Right renal pelvis (tissue), 4 donors: ENCODE data around the gene LOC101059915.
"Not testable (repeated sequence)": the region's sequence is repeated elsewhere in the genome, so short reads cannot be mapped to it uniquely, and the experiment has no call there.

Source experiments
- DNase-seq, 4 donors: peaks; one replicate each; pipeline ENCODE4 v3.0.0-alpha.2; 2013; ENCODE audit warnings: low read depth in 4 of 4, low spot score in 3 of 4, missing footprints in 1 of 4

The LOC101059915 gene

DNA sequence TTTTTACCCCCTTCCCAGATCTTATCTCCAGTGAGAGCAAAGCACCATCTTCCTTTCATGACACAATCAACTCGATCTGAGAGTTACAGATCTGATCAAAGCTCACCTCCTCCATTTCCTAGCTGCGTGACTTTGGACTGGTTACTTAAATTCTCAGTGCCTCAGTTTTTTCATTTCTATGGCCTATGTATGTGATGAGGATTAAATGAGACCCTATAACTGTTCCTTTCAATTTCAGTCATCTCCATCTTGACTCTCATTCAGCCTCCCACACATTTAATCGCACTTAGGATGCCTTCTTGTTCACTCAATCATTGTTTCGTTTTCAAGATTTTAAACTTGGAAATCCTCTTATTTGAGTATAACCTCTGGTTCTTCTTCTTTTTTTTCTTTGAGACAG, 28.9 kb upstream of the LOC101059915 start:
- DNase-seq, result no peak

DNA sequence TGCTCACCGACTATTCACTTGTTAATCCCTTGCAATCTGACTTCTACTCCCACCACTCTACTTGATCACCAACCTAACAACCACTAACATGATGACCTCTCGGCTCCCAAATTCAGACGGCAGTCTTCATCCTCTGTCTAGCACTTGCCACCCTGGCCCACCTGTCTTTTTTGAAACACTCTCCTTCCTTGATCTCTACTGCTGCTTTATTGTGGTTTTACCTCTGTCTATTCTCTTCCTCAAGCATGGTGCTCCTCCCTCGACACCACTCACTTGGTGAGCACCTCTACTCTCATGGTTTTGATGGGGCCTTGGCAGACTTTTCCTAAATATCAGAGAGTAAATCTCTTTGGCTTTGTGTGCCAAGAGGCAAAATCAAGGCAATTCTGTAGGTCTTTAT, 27.3 kb upstream of the LOC101059915 start:
- no peak for DNase-seq

DNA sequence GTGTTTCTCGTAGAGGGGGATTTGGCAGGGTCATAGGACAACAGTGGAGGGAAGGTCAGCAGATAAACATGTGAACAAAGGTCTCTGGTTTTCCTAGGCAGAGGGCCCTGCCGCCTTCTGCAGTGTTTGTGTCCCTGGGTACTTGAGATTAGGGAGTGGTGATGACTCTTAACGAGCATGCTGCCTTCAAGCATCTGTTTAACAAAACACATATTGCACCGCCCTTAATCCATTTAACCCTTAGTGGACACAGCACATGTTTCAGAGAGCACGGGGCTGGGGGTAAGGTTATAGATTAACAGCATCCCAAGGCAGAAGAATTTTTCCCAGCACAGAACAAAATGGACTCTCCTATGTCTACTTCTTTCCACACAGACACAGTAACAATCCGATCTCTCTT, 22.9 kb upstream of the LOC101059915 start:
- DNase-seq, result not testable (repeated sequence)

DNA sequence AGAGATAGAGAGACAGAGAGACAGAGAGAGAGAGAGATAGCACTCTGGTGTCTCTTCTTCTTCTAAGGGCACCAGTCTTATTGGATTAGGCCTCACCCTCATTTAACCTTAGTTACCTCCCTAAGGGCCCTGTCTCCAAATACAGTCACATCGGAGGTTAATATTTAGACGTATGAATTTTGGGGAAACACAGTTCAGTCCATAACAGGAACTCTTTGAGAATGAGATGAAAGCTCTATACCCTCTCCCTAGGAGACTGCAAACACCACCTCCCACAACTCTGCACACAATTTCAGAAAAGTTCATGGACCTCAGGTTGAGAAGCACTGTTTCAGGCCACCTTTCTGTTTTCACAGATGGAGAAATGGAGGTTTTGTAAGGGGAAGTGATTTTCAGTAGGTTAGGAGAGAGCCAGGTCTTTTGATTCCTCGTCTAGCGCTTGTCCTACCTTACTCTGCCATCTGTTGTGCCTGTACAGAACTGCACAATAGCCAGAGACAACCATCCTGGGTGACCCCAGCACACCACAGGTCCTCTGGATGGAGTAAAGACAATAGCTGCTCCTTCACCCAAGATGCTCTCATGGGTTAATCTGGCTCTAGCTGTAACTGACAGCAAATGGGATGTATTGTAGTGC, 16.9 kb upstream of the LOC101059915 start:
- no peak for DNase-seq

DNA sequence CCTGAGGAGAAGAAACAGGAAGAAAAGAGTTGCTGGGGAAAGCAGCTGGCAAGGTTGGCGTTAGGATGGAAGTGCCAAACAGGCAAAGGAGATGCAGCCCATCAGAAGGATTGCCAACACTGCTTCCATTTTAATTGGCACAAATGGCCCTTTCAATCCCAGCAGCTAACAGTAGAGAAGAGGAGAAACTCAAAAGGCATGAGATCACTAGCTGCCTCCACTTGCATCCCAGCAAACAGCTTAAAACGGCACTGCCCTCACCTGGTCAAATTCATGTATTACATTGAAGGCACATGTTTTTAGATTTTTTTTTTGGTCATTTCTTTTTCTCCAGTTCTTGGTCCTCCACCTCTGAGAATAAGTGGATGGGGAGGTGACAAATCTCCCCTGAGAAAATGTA, 14.9 kb upstream of the LOC101059915 start:
- DNase-seq, result peak in 1 of 4 donors; percentile 18

DNA sequence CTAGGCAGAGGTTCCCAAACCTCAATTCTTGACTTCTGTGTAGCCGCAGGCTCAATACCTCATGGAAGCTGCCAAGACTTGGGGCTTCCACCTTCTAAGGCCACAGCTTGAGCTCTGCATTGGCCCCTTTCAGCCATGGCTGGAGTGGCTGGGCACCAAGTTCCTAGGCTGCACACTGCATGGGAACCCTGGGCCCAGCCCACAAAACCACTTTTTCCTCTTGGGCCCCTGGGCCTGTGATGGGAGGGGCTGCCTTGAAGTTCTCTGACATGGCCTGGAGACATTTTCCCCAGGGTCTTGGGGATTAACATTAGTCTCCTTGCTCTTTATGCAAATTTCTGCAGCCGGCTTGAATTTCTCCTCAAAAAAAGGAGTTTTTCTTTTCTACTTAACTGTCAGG, 14.0 kb upstream of the LOC101059915 start:
- DNase-seq, result no peak

DNA sequence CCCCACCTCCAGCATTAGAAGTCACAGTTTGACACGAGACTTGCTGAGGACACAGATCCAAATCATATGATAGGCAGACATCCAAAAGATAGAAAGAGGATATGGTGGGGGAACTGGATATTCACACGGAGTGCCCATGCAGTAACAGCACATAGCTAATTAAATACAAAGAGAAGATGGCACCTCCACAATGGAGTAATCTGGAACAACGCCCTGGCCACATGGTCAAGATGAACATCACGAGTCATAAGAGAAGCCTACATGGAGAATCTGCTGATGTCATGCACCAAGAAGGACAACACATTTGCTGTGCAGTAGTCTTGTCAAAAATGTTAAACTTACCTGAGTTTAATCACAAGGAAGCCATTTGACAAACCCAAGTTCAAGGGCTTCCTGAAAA, 10.1 kb upstream of the LOC101059915 start:
- no peak for DNase-seq

DNA sequence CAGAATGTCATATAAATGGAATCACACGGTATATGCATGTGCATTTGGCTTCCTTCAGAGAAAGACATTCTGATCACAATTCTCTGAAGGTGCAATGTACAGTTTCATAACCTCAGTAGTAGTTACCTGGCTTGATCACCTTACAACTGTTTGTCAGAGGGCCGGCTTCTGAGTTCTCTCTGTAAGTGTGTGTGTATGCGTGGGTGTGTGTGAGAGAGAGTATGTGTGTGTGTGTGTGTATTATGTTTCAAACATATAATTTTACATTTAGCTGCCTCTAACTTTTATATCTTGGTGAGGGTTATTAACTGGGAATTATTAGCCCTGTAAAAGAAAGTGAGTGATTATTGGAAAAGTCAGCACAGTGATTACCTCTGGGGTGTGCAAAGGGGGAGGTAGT, 8.0 kb upstream of the LOC101059915 start:
- no peak for DNase-seq

DNA sequence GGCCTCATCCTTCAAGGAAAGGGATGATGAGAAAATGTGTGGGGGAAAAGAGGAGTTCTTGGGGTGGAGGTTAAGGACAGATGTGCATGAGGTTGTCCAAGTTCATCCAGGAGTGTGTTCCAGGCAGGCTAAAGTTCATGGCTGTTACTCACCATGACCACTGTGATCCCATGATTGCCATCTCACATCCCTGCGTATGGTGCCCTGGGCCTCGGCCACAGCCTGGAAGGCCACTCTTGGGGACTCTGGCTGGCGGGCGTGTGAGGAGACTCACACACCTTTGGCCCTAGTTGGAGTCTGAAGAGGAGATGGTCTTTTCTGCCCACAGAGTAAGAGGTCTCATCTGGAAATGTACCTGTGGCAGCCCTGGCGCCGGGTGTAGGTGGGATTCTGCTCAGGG, 7.4 kb upstream of the LOC101059915 start:
- no peak for DNase-seq

DNA sequence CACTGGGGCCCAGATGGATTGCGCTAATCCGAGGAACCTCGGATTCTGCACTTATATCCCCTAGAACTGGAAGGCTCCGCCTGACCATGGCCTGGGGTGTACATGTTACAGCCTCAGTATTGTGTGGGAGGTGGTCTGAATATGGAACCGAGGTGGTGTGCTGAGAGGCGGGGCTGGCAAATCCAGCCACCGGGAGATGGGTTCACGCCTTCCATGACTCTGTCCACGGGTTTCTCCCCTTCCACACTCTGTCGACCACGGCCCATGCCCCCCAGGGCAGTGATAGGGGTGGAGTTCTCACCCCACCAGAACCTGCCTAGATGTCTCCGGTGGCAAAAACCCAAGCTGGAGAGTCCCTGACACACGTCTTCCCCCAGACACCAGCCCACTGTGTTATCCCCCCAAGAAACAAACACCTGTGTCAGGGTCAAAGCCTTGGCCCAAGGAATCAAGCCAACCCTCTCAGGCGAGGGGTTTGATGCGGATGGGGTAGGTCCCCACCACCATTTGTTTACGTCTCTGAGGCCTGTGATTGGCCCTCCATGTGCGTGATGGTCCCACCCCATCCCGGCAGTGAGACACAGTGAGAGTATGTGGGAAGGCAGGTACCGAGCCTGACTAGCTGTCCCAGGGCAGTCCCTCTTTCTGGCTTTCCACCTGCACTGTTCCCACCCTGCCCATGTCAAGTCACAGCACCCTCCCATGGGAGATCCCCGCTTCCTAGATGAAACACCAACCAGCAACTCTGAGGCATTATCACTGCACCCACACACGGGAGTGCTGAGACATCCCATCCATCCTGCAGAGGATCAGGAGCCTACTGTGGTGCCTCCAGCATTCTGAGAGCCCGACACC, 6.6 kb upstream of the LOC101059915 start:
- DNase-seq, result no peak

DNA sequence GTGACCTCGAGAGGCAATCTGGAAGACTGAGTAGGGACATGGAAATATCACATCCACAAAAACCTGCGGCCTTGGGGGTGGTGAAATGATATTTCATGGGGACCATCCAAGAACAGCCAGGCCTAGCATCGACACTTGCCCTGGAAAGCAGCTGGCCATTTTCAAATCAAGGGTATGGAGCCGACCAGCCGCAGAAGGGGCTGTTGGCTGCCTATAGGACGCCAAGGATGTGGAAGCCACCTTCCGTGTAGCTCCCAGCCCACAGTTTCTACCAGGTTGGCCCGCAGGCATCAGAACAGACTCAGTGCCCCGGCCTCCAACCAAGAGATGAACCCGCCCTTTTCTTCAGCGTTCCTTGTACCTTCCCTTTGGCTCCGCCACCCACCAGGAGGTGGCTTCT, 5.4 kb upstream of the LOC101059915 start:
- no peak for DNase-seq

DNA sequence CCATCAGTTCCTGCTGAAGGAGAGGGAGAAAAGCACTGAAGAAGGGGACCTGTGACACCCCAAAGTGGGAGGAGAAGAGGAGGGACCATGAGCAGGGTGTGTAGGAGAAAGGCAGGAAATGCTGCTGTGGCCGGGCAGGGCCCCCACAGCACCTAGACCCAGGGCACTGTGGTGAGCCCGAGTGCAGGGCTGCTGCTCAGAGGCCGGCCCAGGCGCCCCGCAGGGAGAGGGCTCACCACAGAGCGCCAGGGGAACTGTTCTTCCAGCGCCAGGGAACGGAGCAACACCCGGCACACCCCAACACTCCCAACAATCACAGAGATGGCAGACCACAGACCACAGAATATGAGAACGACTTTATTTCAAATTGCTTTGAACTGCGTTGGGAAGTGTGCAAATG, 4.7 kb upstream of the LOC101059915 start:
- DNase-seq, result not testable (repeated sequence)

DNA sequence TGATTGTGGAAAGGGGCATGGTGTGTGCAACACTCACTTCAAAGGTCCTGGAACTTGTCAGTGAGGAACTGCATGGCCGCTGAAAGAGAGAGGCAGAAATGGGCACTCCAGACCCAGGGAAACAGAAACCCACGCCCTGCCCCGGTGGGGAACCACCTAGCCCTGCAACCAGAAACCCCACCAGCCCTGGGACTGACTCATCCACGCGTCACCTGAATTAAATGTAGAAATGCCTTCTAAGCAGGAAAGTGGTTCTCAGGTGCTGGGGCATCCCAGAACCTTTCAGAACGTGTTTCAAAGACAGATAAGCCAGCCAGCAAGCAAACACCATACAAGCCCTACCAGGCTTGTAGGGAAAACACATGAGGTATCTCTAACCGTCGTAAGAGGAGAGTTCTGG, 4.1 kb upstream of the LOC101059915 start:
- not testable (repeated sequence) for DNase-seq

DNA sequence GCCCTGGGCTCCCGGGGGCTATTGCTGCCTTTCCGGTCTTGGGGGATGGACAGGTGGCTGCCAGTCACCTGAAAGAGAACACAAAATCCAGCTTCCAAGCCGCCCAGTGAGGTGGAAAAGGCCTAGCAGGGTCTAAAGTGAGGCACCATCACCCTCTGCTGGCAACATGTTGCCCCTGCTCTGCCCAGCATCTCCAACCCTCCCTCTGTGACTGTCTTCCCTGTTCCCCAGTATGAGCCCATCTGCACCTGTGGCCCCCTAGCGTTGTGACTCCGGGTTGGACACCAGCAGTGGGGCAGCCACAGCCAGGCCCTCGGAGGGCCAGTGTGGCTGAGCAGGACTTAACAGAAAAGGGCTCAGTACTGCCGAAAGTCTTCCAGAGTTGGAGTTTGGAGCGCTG, 3.1 kb upstream of the LOC101059915 start:
- DNase-seq, result not testable (repeated sequence)

DNA sequence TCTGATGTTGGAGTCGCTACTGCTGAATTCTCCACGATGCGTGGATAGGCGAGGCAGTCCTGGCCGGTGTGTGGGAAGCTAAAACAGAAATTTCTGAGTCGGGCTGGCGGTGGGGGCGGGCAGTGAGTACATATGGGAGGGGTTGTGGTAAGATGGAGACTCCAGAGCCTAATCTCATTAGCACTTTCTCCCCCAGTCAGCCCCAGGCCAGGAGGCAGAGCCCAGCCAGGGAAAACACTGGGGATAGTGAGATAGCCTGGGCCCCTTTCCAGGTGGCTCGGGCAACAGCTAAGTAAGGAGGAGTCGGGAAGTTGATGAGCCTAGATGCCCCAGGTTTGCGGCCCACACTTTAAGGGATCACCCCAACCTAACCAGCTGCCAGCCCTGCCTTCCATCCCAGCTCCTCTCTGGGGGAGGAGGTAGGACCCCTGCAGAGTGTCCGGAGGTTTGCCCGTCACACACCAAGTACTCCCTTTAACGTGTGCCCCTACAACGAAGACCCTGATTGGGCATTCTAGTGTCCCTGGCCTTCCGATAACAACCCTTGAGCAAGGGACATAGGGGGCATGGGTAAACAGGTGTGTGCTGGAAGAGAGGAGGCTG, 2.4 kb upstream of the LOC101059915 start:
- DNase-seq, result no peak

DNA sequence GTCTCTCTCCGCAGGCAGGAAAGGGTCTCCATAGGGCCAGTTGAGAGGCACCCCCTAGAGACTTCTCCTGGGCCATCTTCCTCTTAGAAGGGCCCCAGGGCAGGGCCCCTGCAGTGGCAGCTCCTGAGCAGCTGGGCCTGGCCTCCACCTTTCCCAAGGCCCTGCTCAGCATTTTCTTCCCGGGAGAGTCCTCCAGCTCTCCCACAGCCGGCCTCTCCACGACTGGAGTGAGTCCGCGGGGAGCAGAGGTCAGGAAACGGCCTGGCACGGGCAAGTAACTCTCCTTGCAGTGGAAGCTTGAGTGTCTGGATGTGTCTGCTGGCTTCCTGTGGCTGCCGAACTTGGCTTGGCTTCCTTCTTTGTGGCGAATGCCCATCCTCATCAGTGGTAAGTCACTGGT, 1.6 kb upstream of the LOC101059915 start:
- no peak for DNase-seq

DNA sequence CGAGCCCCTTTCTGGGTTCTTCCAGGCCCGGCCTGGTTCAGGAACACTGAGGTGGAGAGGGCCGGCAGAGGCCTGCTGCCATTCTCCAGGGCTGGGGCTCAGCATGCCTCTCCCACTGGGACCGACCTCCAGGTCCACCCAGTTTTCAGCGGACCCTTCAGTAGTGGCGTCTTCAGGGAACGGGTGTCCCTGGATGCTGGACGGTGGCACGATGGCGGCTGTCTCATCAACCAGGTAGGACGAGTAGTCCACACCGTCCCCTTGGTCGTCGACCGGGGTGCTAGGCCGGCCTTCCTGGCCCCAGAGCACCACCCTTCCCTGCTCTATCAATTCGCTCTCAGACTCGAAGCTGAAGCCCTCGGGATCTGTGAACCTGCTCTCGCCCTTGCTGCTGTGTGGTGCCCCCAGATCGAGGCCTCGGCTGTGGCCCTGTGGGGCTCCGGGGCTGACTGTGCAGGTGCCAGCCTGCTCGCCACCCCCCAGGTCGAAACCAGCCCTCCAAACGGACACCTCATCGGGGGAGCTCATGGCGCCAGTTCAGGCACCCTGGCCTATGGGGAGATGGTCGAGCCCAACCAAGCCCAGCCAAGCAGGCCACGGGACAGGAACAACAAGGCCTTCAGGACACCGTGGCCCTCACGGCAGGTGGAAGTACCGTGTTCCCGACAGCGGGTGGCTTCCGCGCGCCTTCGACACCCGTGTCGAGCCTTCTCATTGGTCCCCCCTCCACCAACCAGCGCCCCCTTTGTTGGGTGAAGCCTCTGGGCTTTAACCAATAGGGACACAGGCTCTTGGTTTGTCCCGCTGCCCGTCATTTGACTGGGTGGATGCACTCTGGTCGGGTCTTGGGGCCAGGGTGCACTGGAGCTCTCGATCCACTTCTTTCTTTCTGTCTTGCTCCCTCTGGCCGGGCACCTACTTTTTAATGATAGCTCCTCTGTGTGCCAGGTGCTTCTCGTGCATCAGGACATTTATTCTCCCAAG, 814 bp upstream of the LOC101059915 start:
- no peak for DNase-seq

DNA sequence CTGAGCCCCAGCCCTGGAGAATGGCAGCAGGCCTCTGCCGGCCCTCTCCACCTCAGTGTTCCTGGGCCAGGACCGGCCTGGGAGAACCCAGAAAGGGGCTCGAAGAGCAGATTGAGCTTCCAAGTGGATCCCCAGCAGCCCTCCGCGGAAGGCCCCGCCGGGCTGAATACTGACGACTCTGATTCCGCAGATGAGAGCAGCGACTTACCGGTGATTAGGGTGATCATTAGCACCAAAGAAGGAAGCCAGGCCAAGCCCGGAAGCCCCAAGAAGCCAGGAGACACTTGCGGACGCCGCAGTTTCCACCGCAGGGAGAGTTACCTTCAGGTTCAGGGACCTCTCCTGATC, 876 bp downstream of the LOC101059915 start:
- no peak for DNase-seq

DNA sequence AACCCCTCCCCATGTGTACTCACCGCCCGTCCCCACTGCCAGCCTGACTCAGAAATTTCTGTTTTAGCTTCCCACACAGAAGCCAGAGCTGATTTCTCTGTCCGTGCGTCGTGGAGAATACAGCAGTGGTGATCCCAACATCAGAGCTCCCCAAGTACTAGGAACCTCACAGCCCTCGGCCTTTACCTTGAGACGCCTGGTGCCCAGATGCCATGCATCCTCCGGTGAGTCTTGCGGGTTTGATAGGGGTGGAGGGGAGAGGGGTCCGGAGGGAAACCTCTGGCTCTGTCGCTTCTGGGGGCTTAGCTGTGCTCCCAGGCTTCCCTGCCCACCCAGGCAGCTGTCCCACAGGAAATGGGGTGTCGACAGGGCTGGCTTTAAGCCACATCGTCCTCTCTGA, 2.1 kb downstream of the LOC101059915 start:
- DNase-seq, result no peak

DNA sequence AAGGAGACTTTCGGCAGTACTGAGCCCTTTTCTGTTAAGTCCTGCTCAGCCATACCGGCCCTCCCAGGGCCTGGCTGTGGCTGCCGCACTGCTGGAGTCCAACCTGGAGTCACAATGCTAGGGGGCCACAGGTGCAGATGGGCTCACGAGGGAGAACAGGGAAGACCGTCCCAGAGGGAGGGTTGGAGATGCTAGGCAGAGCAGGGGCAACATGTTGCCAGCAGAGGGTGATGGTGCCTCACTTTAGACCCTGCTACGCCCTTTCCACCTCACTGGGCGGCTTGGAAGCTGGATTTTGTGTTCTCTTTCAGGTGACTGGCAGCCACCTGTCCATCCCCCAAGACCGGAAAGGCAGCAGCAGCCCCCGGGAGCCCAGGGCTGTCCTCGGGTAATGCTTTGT, 2.6 kb downstream of the LOC101059915 start:
- not testable (repeated sequence) for DNase-seq
